Uterus (tissue), 4 donors: ENCODE results near the gene SH2D7. TPM values are rescaled to one million over a fixed set of nuclear protein-coding genes. Genes with fewer than 3 reads are reported as not detected.

ENCODE experiments used
- DNase-seq, 2 donors: peaks; one replicate each; pipeline ENCODE4 v3.0.0-alpha.2; 2019 to 2020
- H3K27ac ChIP-seq, 2 donors: fragments of 200-600 bp; sonication (generic); 1 replicate in 1 of 2; 2 replicates in 1 of 2; pipeline ENCODE4 v1.5.1; 2016 to 2018
- H3K27me3 ChIP-seq, 2 donors: fragments of 200-600 bp; sonication (generic); one replicate each; pipeline ENCODE4 v1.5.1; 2018 to 2019; ENCODE audit warnings: control low read depth in 1 of 2
- H3K36me3 ChIP-seq, 2 donors: fragments of 200-600 bp; sonication (generic); one replicate each; pipeline ENCODE4 v1.5.1; 2019; ENCODE audit warnings: control low read depth in 1 of 2
- H3K4me1 ChIP-seq, 2 donors: fragments of 200-600 bp; sonication (generic); one replicate each; pipeline ENCODE4 v1.5.1; 2018 to 2019; ENCODE audit warnings: control low read depth in 1 of 2
- H3K4me3 ChIP-seq, 2 donors: fragments of 200-600 bp; sonication (generic); 1 replicate in 1 of 2; 2 replicates in 1 of 2; pipeline ENCODE4 v1.5.1; 2018 to 2019; ENCODE audit warnings: mild to moderate bottlenecking in 1 of 2
- H3K9me3 ChIP-seq, 2 donors: fragments of 200-600 bp; sonication (generic); one replicate each; pipeline ENCODE4 v1.5.1; 2019; ENCODE audit warnings: control low read depth in 1 of 2
- CTCF ChIP-seq, 4 experiments: fragments of 200-600 bp in 2 of 4; fragments of 450-650 bp in 2 of 4; sonication (generic) in 2 of 4; IDR thresholded peaks; one replicate each; pipeline ENCODE4 v1.5.1; 2016 to 2019; ENCODE audit warnings: antibody characterized with exemption in 4 of 4, mild to moderate bottlenecking in 2 of 4, moderate library complexity in 1 of 4
- POLR2A ChIP-seq, 2 donors: fragments of 450-650 bp; IDR thresholded peaks; one replicate each; pipeline ENCODE4 v1.6.1; 2016; ENCODE audit warnings: antibody characterized with exemption in 2 of 2, mild to moderate bottlenecking in 1 of 2, moderate library complexity in 1 of 2
- intact Hi-C: fragments of 100-400 bp; cut with DNase I; formaldehyde crosslinking; loops from one replicate; pipeline ENCODE4 v1.15.1; 2023; ENCODE audit warnings: low total_unique reads
- total RNA-seq, 4 donors: library from RNA; depleted of rRNA in 3 of 4; stranded (reverse); fragments of >200 nt in 3 of 4; gene quantifications; one replicate each; pipeline versions ENCODE4 v1.1.0 to v1.2.4, GENCODE V29; 2014 to 2023
- donor health status: DM: yes; HTN: yes; CAD: no.

SH2D7 gene
- total RNA-seq, 4 donors from 2014 or later, result not detected

- H3K4me3 ChIP-seq, result no peak overlapping the region
- no peak for TF ChIP-seq POLR2A (IDR thresholded peaks at IDR 0.05)
- TF ChIP-seq CTCF (IDR thresholded peaks at IDR 0.05), result no peak
- no peaks in the 10 kb centered on the region for H3K4me1 ChIP-seq
- H3K36me3 ChIP-seq, result no peaks in the 10 kb centered on the region
- no peaks in the 10 kb centered on the region for H3K27me3 ChIP-seq
- no peak overlapping the region for H3K27ac ChIP-seq
- DNase-seq, result no peak
- intact Hi-C loops, result no loop called here
- H3K9me3 ChIP-seq, result no peaks in the 10 kb centered on the region
Observed at GRCh38 chr15:78104119-78104479, 11.7 kb downstream of the SH2D7 start.

GRCh38 chr15:78104566-78105475 is 12.5 kb downstream of the SH2D7 start:
- Histone ChIP-seq H3K36me3 (no peaks in the 10 kb centered on the region), H3K4me3 (no peak overlapping the region), H3K9me3 (no peaks in the 10 kb centered on the region), H3K27me3 (no peaks in the 10 kb centered on the region), H3K4me1 (no peaks in the 10 kb centered on the region), H3K27ac (no peak overlapping the region)
- intact Hi-C loops, result loop anchor here (5.0 kb wide), 1 partner anchor 138 kb away; no protein-coding TSS in a partner anchor
- TF ChIP-seq CTCF (IDR thresholded peaks at IDR 0.05) (no peak), POLR2A (IDR thresholded peaks at IDR 0.05) (no peak)
- DNase-seq, result no peak

- Histone ChIP-seq H3K36me3 (no peaks in the 10 kb centered on the region), H3K4me1 (no peaks in the 10 kb centered on the region), H3K27me3 (no peaks in the 10 kb centered on the region), H3K9me3 (no peaks in the 10 kb centered on the region), H3K4me3 (no peak overlapping the region), H3K27ac (no peak overlapping the region)
- no peak for DNase-seq
- intact Hi-C loops, result loop anchor here (5.0 kb wide), 1 partner anchor 138 kb away; no protein-coding TSS in a partner anchor
- TF ChIP-seq POLR2A (IDR thresholded peaks at IDR 0.05), result no peak
- TF ChIP-seq CTCF (IDR thresholded peaks at IDR 0.05), result no peak
Observed at GRCh38 chr15:78105476-78106241, 13.3 kb downstream of the SH2D7 start.

- H3K36me3 ChIP-seq, result no peaks in the 10 kb centered on the region
- no peak overlapping the region for H3K4me3 ChIP-seq
- intact Hi-C loops, result loop anchor here (5.0 kb wide), 1 partner anchor 140 kb away; no protein-coding TSS in a partner anchor
- no peak overlapping the region for H3K27ac ChIP-seq
- no peak for DNase-seq
- H3K27me3 ChIP-seq, result no peaks in the 10 kb centered on the region
- no peak for TF ChIP-seq POLR2A (IDR thresholded peaks at IDR 0.05)
- no peak for TF ChIP-seq CTCF (IDR thresholded peaks at IDR 0.05)
- no peaks in the 10 kb centered on the region for H3K4me1 ChIP-seq
- no peaks in the 10 kb centered on the region for H3K9me3 ChIP-seq
Observed at GRCh38 chr15:78107471-78107870, 15.1 kb downstream of the SH2D7 start.
